Skin epidermis (tissue), 12 donors: ENCODE data around the gene KRT35.

Source experiments
- H3K27ac ChIP-seq, 21 experiments: fragments of 200-600 bp; sonication (generic) in 11 of 21; one replicate each; pipeline ENCODE4 v1.5.0; 2020; ENCODE audit warnings: mild to moderate bottlenecking in 3 of 21, inconsistent platforms in 2 of 21, moderate library complexity in 2 of 21
- H3K4me3 ChIP-seq, 7 experiments: fragments of 200-600 bp; sonication (generic) in 2 of 7; one replicate each; pipeline ENCODE4 v1.5.0; 2020; ENCODE audit warnings: inconsistent platforms in 2 of 7, mild to moderate bottlenecking in 2 of 7, moderate library complexity in 1 of 7

The KRT35 gene

DNA sequence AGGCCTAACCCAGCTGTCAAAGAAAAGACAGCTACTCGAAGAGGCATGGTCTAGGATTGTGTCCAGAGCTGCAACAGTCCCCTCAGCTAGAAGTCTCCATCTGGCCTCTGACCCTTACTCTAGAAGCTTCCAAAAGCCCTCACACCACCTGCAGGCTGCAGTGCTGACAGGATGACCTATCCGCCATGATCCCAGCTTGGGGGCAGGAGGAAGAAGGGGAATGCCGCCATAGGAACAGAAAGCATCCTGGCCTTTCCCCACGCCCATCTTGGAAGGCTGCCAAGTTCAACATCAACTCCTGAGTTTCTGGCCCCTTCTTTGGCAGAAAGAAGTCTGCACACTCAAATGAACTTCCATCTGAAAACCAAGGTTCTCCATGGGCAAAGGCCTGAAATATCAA is 11.8 kb upstream of the KRT35 start:
- Histone ChIP-seq H3K4me3 (no peak overlapping the region), H3K27ac (peak overlapping the region in 3 of 21 experiments; percentile 24 to 43 (median 26))

DNA sequence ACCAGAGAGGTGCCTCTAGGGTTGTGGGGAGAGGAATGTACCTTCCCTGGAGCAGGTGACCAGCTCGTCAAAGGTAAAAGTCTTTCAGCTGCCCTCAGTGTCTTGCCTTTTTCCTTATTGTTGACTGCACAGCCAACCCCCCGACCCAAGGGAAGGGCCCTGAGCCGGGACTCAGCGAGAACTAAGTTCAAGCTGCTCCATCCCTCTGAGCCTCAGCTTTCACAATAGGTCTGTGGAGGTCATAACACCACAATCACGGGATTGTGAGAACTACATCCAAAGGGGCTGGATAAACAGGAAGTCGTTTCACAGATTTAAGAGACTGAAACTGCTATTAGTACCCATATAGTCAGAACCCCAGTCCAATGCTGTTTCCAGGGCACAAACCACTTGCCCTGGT is 11.4 kb upstream of the KRT35 start:
- Histone ChIP-seq H3K4me3 (no peak overlapping the region), H3K27ac (peak overlapping the region in 1 of 21 experiments; percentile 43)

DNA sequence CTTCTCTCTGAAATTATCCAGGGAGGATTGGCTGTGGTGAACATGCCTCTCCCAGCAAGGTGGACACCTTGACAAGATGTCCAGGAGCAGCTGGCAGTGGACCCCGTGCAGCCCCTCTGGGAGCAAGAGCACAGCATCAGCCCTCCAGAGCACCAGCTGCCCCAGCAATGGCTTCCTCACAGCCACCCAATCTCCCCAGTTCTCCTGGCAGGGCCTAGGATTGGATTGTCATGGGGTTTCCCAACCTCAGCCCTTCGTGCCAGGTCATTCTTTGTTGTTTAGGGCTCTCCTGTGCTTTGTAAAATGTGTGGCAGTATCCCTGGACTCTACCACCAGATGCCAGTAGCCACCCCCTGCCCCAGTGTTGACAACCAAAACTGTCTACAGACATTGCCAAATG is 10.5 kb upstream of the KRT35 start:
- no peak overlapping the region for H3K4me3 ChIP-seq
- H3K27ac ChIP-seq, result no peak overlapping the region

DNA sequence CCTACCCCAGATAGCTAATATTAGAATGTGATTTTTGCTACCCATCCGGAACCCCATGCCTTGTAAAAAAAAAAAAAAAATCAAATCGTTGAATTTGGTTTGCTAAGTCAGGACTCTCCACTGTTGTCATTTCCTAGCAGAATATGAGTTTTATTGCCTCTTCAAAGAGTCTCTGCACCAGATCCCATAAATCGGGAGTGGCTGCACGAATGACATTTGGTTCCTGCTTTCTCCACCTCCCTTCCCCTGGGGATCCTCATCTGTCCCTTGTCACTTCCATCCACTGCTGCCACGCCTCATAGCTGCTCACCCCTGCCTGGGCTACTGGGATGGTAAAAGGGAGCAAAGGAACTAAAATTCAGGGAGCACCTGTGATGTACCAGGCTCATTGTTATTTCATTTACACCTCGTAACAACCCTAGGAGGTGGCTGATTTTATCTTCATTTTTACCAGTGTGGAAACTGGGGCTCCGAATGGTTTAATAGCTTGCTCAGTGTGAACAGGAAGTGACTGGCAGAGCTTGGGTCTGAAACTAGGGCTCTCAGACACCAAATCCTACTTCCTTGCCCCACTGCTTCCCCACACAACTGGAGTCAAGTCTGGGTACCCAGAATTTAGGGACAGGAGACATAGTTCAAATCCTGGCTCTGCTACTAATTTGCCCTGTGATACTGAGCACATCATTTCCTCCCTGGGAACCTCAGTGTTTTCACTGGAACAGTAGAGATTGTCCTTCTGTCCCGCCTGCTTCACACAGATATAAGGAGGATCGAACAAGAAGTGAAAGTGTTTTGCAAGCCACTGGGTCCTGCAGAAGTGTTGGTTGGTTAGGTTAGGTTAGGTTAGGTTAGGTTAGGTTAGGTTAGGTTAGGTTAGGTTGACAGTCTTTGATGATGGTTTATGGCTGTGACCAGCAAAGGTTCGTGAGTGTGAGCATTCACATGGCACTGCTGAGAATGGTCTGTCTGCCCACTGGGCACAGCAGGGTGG is 9.3 kb upstream of the KRT35 start:
- Histone ChIP-seq H3K27ac (no peak overlapping the region), H3K4me3 (no peak overlapping the region)

DNA sequence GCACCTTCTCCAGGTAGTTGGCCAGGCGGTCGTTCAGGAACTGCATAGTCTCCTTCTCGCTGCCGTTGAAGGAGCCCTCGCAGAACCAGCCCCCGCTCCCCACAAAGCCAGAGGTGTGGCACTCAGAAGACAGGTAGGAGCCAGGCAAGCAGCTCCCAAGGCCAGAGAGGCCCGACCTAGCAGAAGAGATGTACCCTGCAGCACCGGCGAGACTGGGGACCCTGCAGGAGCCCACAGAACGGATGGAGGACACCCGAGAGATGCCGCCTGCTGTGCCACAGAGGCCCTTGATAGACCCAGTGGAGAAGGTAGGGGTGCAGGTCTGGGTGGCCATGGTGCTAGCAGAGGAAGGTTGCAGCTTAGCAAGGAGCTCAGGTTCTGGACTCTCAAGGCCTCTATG is 8.6 kb upstream of the KRT35 start, which contains the start of gene KRT36:
TSS of gene KRT36 (minus strand) at position 380 of the 400 bp plus-strand sequence. CDS start at position 334, 46 bp downstream.
- Histone ChIP-seq H3K4me3 (no peak within 1 kb of the TSS), H3K27ac (no peak within 1 kb of the TSS)

DNA sequence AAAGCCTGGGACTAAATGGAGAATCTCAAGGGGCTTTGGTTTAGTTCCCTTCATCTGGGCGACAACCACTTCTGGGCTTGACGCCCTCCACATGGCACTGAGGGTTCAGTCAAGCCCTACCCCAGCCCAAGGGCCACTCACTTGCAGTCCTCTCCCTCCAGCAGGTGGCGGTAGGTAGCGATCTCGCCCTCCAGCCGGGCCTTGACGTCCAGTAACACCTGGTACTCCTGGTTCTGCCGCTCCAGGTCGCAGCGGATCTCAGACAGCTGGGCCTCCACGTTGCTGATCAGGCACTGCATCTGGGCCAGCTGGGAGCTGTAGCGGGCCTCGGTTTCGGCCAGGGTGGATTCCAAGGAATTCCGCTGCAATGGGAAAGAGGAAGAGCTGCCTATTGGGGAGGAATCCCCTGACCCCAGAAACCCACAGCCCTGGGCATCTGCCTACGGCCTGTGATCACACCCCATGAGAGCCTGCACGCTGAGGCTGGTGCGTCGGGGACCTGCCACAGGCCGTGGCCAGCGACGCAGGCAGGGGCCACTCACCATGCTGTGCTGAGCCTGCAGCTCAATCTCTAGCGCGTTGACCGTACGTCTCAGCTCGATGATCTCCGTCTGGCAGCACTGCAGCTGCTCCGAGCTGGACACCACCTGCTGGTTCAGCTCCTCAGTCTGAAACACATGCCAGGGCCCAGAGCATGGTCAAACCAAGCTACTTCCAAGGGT is 6.0 kb upstream of the KRT35 start:
- Histone ChIP-seq H3K27ac (no peak overlapping the region), H3K4me3 (no peak overlapping the region)

DNA sequence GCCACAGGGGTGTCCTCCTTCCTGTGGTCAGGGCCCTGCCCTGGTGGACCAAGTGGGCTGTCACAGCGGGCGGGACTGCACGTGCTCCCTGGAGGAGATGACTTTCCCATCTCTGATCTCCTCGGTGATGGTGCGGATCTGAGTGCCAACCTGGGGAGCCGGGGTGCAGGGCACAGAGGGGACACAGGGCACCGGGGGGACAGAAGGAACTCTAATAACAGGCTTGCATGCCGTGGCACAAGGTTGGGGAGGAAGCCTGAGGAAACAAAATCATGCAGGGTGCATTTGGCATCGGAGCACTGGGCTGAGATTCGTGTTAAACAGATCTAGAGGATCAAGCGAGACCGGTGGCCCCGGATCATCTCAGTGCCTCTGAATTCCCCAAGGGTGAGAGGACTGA is 5.4 kb upstream of the KRT35 start:
- no peak overlapping the region for H3K4me3 ChIP-seq
- no peak overlapping the region for H3K27ac ChIP-seq

DNA sequence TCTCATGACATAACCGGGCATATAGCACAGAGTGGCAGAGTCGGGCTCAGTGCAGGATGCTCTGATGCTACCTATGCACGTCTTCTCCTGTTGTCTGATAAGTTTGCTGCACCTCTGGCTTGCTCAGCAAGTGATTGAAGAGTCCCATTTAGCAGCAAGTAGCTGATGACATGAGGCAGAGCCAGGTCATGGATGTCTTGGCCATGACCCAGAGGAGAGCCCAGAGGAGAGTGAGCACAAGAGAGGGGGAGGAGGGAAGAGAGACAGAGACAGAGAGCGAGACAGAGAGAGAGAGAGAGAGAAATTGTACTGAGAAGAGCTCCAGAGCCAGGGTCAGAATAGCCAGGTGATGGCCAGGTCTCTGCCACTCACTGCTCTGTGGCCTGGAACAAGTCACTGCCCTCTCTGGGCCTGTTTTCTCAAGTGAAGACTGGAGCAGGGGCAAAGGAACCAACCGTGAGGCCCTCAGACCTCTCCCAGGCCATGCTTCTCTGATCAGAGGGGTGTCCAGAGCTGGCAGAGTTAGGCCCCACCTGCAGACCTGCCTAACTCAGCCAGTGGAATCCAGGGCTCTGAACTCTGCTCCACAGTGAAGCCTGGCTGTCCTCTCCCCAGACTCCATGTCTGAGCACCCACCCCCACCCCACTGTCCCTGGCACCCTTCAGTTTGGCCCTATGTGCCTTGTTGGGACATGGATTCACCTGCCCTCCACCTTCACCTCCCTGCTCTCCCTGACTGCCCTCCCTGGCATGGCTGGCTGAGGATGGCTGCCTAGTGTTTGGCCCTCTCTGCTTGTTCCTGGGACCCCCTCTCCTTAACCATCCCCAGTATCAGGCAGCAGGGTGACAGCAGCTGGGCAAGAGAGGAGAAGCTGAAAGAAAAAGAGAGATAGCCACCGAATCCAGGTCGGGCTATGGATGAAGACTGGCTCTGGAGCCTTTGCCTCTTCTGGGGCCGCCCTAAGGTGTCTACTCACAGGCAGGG is 4.3 kb upstream of the KRT35 start:
- Histone ChIP-seq H3K27ac (no peak overlapping the region), H3K4me3 (no peak overlapping the region)

DNA sequence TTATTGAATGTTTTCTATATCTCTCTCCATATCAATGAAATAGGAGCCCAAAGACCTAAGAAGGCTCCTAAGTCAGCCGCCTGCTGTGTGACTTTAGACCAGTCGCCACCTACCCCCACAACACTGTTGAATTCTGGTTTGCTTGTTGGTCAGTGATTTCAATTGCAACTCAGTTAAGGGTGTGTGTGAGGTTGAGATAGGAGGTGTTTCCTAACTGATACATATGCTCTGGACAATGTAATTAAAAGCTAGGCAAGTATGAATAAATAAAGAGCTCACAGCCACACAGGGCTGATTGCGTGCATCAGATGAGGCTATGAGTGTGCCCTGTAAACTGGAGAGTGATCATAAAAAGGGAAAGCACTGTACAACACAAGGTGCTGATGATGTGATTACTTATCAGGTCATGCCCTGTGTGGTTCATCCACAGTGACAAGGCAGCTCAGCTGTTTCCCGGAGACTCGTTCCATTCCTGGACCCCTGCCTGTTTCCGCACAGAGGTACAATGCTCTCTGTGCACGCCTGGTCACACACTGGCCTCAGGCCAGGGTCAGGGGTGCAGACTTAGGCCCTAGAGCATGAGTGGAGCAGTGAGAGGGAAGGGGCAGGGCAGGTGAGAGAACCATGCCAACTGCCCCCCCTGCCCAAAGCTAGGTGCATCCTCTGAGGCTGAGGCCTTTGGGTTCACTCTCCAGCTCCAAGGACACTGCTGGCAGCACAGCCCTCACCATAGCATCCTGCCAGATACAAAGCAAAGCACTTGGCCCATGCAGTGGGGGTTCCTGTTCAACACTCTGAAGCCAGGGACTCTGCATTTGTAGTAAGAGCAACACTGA is 3.3 kb upstream of the KRT35 start:
- no peak overlapping the region for H3K27ac ChIP-seq
- no peak overlapping the region for H3K4me3 ChIP-seq

DNA sequence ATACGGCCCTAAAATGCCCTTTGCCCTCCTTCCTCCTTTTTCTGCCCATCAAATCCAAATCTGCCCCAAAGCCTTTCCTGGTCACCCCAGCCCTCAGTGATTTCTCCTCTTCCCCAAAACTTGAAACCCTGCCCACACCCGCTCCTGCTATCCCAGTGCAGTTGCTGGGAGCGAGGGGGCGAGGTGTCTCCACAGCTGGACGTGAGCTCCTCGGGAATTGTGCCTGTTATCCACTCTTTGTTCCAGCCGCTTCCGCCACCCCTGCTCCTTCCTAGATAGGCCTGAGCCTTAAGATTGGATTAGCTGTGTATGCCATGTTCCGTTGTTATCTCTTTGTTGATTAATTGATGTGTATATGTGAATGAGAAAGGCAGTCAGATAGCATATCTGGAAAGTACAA is 2.6 kb upstream of the KRT35 start:
- no peak overlapping the region for H3K27ac ChIP-seq
- no peak overlapping the region for H3K4me3 ChIP-seq

DNA sequence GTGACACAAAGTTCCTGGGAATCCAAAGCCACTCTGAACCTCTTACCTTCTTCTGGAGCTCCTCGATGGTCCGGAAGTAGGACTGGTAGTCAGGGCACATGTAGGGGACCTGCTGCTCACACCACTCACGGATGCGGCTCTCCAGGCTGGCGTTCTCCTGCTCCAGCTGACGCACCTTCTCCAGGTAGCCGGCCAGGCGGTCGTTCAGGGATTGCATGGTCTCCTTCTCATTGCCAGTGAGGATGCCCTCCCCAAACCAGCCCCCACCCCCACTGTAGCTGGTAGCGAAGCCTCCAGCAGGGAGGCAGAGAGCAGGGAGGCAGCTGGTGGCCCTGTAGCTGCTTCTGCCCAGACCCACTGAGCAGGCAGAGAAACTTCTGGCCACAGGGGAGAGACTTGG is 370 bp downstream of the KRT35 start:
- H3K4me3 ChIP-seq, result no peak overlapping the region
- H3K27ac ChIP-seq, result no peak overlapping the region

DNA sequence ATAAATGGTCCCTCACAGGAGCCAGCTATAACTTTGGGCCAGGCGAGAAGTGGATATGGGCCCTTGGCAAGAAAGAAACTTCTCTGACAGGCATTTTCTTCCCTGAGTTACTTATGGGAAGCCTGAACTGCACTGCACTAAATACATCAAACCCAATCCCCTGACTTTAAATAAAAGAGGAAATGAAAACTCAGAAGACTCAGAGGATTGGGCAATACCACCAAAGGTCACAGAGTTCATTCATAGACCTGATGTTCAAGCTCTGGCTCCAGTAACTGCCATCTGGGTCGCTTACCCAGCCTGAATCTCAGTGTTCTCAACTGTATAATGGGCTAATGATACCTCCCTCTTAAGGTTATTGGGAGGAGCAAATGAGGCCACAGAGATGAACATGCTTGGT is 815 bp downstream of the KRT35 start:
- no peak overlapping the region for H3K27ac ChIP-seq

DNA sequence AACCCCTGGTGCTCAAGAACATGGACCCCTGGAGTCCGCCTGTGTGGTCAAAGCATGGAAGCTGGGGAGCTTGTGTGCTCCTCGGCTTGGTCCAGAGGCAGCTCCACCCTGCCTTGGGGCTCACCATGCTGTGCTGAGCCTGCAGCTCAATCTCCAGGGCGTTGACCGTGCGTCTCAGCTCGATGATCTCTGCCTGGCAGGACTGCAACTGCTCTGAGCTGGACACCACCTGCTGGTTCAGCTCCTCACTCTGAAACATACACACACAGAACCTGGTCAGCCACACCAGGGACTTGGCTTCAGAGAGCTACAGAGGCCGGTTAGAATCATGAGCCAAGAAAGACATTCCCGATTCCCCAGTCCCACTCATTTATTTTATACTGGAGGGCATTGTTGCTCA is 2.7 kb downstream of the KRT35 start:
- Histone ChIP-seq H3K27ac (no peak overlapping the region), H3K4me3 (no peak overlapping the region)

More for the DNA sequence above, 815 bp downstream of the KRT35 start:
- H3K4me3 ChIP-seq, result no peak overlapping the region

DNA sequence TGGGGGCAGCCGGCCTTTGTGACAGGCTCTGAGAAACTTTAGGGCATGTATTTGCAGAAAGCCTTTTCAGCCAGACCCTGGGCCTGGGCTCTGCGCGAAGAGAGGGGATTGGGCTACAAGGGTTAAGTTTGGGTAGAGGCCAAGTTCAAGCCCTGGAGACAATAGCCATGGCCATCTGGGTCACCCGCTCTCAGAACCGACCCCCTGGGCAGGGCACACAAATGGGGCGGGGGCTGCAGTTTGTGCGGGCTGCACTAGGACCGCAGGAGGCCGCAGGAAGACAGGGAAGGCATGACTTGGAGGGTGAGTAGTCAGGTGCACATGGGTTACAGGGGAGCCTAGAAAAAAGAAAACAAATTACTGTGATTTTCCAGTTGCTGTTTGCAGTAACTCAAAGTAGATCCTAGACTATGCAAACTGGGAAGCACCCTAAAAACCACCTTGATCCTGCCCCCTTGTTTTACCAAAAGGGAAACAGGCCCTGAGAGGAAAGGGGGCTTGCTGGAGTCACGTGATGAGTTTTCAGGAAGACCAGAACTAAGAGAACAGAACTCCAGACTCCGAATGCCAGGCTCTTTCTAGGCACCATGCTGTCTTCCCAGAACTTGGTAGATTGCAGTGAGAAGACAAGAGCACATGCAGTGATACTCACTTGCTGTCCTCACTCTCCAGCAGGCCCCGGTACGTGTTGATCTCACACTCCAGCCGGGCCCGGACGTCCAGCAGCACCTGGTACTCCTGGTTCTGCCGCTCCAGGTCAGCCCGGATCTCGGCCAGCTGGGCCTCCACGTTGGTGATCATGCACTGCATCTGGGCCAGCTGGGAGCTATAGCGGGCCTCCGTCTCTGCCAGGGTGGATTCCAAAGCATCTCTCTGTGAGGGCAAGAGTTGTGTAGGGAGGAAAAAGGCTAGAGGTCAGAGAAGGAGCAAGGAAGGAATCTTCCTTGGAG is 3.8 kb downstream of the KRT35 start:
- Histone ChIP-seq H3K4me3 (no peak overlapping the region), H3K27ac (no peak overlapping the region)

DNA sequence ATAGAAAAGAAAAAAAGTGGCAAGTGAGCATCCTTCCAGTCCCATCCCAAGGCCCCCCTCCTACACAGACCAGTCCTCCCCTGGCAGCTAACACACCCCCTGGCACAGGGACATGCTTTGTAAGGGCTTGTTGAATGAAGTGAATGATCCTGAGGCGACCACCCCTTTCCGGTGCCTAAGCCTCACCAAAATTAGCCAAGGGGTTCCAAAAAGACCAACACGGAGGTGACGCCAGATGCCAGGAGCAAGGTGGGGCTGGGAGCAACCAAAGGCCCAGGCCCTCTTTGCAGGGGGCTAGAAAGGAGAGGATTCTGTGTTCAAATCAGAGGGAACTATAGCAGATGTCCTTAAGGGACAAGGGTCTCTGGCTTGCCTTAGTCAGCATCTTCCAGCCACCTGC is 5.5 kb downstream of the KRT35 start:
- Histone ChIP-seq H3K27ac (no peak overlapping the region), H3K4me3 (no peak overlapping the region)

DNA sequence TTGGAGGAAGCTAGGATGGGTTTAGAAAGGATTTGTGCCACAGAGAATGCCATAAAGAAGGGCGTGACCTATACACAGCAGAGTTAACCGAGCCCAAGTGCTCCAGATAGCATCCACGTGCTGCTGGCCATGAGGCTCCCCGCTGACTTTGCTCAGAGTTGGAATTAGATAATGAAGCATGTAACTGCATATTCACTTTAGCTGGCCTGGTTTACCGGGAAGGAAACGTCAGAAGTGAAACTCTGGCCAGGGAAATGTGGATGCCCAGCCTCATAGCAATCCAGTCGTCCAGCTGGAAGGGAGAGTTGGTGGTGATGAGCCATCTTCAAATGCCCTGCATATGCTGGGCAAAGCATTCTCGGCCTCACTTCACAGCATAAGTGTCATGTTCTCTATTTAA is 6.1 kb downstream of the KRT35 start:
- H3K4me3 ChIP-seq, result no peak overlapping the region
- no peak overlapping the region for H3K27ac ChIP-seq

DNA sequence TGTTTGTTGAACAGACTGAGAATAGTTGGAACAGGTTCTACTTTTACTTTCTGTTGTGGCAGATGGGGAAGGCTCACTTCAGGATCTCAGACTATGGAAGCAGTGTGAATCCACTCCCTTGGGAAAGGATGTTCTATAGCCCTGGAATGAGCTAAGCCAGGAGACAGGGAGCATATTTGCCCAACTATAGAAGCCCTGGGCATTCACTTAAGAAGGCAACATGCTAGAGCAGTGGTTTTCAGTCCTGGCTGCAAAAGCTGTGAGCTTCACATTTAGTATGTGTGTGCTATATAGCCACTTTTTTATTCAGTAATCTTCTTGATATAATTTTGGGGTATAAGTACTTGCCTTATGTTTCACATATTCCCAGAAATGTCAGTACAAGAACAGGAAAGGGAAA is 12.6 kb downstream of the KRT35 start:
- Histone ChIP-seq H3K27ac (no peak overlapping the region), H3K4me3 (no peak overlapping the region)

DNA sequence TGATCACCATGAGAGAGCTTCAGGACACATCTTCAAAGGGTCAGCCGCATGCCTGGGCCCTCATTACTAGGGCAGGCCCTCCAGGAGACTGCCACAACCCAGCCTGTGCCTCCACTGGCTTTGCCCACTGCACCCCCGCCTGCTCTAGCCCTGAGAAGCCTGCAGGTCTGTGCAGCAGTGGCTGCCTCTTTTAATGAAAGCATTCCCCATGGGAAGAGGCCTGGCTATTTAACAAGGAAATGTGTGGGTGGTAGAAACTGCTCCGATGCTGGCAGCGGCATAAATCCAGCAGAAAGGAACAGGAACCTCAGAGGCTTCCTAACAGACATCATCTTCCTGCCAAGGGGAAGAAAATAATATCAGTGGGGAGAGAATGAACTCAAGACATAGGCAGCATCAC is 13.4 kb downstream of the KRT35 start:
- H3K4me3 ChIP-seq, result no peak overlapping the region
- no peak overlapping the region for H3K27ac ChIP-seq
